NCI-H1417 (cell line): Measurements from ENCODE around the gene ZNF555.
"Not testable (repeated sequence)": the region's sequence is repeated elsewhere in the genome, so short reads cannot be mapped to it uniquely, and the experiment has no call there.

Source experiments
- DNase-seq, 3 experiments: peaks; one replicate each; lab custom pipeline; 2025; lab: John Stamatoyannopoulos, UW

The ZNF555 gene

GRCh38 chr19:2867025-2867991 lies 26.0 kb downstream of the ZNF555 start, which contains the start of gene ZNF556:
Gene ZNF556, plus strand, starts transcription at chr19:2867335. Its CDS starts 87 bp downstream, at chr19:2867422.
- peak in 1 of 3 experiments; percentile 21 for DNase-seq

DNA sequence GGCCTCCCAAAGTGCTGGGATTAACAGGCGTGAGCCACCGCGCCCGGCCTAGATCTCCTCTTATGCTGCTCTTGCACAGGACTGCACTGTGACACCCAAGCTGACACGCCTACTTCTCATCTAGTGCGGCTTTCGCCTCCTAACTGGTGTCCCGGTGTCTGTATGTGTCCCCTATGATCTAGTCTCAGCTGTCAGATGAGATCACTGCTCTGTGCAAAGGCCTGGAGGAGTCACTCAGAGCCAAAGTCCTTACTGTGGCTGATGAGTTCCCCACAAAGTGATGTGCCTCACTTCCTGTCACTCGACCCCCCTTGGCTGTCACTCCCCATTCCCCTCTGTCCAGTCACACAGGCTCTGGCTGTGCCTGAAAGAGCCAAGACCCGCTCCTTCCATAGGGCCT lies 28.3 kb downstream of the ZNF555 start:
- DNase-seq = no peak

- DNase-seq = peak in 1 of 3 experiments; percentile 21
Observed at GRCh38 chr19:2872175-2872574, 30.9 kb downstream of the ZNF555 start.

DNA sequence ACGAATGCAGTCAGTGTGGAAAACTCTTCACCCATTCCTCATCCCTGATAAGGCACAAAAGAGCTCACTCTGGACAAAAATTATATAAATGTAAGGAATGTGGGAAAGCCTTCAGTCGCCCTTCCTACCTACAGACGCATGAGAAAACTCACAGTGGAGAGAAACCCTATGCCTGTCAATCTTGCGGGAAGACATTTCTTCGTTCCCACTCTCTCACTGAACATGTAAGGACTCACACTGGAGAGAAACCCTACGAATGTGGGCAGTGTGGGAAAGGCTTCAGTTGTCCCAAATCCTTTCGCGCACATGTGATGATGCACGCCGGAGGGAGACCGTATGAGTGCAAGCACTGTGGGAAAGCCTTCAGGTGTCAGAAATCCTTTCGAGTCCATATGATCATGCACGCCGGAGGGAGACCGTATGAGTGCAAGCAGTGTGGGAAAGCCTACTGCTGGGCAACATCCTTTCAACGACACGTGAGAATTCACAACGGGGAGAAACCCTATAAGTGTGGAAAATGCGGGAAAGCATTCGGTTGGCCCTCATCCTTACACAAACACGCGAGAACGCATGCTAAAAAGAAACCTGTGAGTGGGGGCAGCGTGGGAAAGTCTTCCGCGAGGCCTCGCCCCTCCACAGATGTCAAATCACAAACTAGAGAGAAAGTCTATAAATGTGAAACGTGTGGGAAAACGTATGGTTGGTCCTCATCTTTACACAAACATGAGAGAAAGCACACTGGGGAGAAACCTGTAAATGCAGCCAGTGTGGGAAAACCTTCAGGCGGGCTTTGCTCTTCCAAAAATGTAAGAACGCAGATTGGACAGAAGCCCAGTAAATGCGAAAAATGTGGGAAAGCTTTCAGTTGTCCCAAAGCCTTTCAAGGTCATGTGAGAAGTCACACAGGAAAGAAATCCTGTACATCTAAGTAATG lies 36.4 kb downstream of the ZNF555 start:
- no peak for DNase-seq

DNA sequence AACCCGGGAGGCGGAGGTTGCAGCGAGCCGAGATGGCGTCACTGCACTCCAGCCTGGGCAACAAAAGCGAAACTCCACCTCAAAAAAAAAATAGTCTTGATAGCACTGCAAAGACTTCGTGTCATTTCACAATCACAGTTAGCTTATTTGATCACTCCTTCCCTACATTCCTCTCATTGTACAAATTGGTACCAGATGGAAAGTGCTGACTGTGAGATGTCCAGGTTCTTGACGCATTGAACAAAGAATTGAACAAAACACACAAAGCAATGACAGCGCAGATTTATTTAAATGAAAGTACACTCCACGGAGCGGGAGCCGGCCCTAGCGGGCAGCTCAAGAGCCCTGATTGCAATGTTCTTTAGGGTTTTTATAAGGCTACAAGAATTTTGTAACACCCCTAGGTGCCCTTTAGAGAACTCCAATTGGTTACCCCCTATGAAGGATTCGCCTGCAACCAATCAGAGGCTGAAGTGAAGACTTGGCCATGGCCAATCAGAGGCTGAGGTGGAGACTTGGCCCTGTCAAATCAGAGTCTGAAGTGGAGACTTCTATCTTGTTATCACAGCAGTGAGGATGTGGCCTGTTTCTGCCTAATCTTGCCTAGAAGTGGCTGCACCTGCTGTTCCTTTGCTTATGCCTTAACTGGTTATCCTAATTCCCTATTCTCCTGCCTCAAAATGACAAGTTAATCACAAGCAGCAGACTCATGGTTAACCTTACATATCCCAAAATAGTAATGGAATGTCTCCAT lies 42.6 kb downstream of the ZNF555 start:
- DNase-seq = no peak

DNA sequence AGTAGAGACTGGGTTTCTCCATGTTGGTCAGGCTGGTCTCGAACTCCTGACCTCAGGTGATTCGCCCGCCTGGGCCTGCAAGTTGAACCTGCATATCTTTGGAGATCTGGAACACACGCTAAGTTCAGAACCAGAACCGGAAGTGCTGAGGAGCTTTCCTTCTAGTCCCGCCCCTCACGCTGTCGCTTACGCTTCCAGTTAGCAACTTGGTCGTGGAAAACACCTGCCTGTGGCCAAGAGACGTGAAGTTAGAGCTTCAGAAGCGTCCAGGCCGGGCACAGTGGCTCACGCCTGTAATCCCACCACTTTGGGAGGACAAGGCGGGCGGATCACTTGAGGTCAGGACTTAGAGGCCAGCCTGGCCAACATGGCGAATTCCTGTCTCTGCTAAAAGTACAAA lies 44.5 kb downstream of the ZNF555 start:
- no peak for DNase-seq

GRCh38 chr19:2887391-2887914 lies 46.2 kb downstream of the ZNF555 start:
- peak; percentile 69 to 92 (median 79) for DNase-seq

- DNase-seq = peak in 2 of 3 experiments; percentile 30 to 61
Observed at GRCh38 chr19:2888731-2889224, 47.5 kb downstream of the ZNF555 start.

GRCh38 chr19:2890531-2890930 lies 49.3 kb downstream of the ZNF555 start:
- DNase-seq = not testable (repeated sequence)

DNA sequence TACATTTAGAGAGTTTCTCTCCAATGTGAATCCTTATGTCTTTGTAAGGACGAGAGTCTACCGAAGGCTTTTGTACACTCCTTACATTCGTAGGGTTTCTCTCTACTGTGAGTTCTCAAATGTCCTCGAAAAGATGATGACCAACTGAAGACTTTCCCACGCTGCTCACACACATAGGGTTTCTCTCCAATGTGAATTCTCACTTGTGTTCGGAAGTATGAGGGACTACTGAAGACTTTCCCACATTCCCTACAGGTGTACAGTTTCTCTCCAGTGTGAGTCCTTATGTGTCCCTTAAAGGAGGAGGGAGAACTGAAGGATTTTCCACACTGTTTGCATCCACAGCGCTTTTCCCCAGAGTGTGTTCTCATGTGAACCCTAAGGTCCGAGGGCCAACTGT lies 55.4 kb downstream of the ZNF555 start:
- DNase-seq = no peak

GRCh38 chr19:2900296-2901252 lies 59.3 kb downstream of the ZNF555 start, which contains the start of gene ZNF57:
Gene ZNF57, plus strand, starts transcription at chr19:2900928. Its CDS starts 118 bp downstream, at chr19:2901046.
- peak; percentile 99 to 100 (median 100) for DNase-seq

DNA sequence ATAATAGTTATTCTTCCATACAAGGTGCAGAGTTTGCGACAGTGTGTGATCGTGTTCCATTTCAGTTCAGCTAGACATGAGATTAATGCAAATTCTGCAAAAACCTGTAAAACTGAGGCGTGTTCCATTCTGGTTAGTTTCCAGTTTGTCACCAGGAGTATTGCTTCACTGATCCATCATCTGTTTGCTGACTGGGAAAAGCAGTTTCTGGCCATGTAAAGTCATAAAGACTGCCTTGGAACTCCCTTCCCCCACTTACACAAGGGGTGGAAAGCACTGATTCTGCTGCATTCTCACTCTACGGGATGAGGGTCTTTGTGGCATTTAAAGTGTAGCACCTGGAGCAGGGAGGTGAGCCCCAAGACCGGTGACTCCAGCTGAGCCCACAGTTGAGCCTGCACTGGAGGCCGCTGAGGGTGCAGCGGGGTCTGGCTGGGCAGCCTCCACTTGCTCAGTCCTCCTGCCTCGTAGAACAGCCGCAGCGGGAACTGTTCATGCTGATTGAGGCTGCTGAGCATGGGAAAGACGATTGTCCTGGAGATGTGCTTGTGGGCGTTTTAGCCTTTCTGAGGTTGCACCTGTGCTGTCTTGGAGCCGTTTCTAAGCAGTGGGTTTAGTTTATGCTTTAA lies 61.4 kb downstream of the ZNF555 start:
- no peak for DNase-seq

DNA sequence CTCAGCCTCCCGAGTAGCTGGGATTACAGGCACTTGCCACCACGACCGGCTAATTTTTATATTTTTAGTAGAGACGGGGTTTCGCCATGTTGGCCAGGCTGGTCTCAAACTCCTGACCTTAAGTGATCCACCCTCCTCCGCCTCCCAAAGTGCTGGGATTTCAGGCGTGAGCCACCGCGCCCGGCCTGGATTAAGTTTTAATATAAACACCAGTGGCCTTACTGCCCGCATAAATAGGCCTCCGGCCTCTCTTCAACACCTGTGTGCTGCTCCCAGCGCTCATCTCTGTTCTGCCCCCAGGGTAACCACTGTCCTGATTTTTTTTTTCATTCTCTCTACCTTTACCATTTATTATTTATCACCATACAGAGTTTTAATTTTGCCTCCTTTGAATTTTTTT lies 62.1 kb downstream of the ZNF555 start:
- DNase-seq = not testable (repeated sequence)

GRCh38 chr19:2905918-2906519 lies 64.7 kb downstream of the ZNF555 start:
- no peak for DNase-seq

GRCh38 chr19:2906631-2907195 lies 65.4 kb downstream of the ZNF555 start:
- no peak for DNase-seq
